ENCODE results near the gene CFAP161.

CFAP161 gene

GRCh38 chr15:81185631-81186295 is 51.7 kb downstream of the CFAP161 start:
- no peak for DNase-seq

GRCh38 chr15:81188354-81188753 is 54.3 kb downstream of the CFAP161 start:
- no peak for DNase-seq

- DNase-seq, result no peak
These were observed 55.7 kb downstream of the CFAP161 start for GRCh38 chr15:81189583-81190283.

GRCh38 chr15:81190922-81191507 is 56.9 kb downstream of the CFAP161 start:
- no peak for DNase-seq

GRCh38 chr15:81191701-81192100 is 57.6 kb downstream of the CFAP161 start:
- DNase-seq, result no peak

- no peak for DNase-seq
These were observed 60.7 kb downstream of the CFAP161 start for GRCh38 chr15:81194723-81195122.

GRCh38 chr15:81195339-81195864 is 61.3 kb downstream of the CFAP161 start:
- no peak for DNase-seq

GRCh38 chr15:81196576-81197254 is 62.6 kb downstream of the CFAP161 start, which contains the start of gene IL16:
IL16 (plus strand) TSS chr15:81196879; CDS start chr15:81225400, 28,521 bp downstream.
- DNase-seq, result no peak

GRCh38 chr15:81197255-81197630 is 63.2 kb downstream of the CFAP161 start:
- no peak for DNase-seq

GRCh38 chr15:81197688-81198281 is 63.7 kb downstream of the CFAP161 start:
- DNase-seq, result no peak

Measured in activated CD8-positive, alpha-beta memory T cell treated with anti-CD3 and anti-CD28 coated beads, Interleukin-2, amount 50 U/mL, for 4 hours (primary cell).